Measurements from ENCODE around the gene DYSF.

The DYSF gene

DNA sequence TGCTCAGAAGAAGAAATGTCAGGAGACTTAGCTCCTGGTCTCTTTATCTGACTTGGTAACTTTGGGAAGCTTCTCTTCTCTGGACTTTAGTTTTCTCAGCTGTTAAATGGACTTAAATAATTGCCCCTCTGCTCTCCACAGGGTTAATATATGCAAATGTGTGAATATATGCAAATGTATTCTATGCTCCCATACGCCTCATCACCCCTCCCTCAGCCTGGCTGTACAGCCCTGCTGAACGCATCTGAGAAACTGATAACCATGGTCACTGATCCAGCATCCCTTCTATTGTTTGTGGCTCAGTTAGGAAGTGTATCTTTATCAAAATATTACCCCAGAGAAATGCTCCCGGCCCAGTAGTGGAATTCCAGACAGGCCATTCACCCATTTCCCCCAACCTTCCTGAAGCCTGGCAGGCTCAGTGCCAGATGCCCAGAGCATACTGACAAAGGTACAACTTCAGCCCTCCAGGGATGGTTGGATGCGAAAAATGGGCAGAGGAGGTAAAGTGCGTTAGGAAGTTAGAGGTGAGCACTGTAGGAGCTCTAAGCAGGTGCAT, 103.4 kb downstream of the DYSF start:
- Histone ChIP-seq H3K27ac (ENCODE audit: low read length) (no peak overlapping the region), H3K4me3 (ENCODE audit: low read length) (no peak overlapping the region), H3K27me3 (ENCODE audit: low read depth, low read length) (no peaks in the 10 kb centered on the region), H3K4me1 (ENCODE audit: low read length) (no peaks in the 10 kb centered on the region), H3K9ac (ENCODE audit: low read length) (no peak overlapping the region), H3K9me3 (ENCODE audit: insufficient read depth, low read length) (no peaks in the 10 kb centered on the region), H4K20me1 (ENCODE audit: insufficient read depth, low read length) (no peaks in the 10 kb centered on the region), H2AFZ (ENCODE audit: low read depth, low read length) (no peak overlapping the region), H3K4me2 (ENCODE audit: low read length) (no peak overlapping the region), H3K36me3 (replicated peaks; ENCODE audit: low read depth, low read length) (no peaks in the 10 kb centered on the region), H3K79me2 (ENCODE audit: low read length) (no peaks in the 10 kb centered on the region)
- no peak for TF ChIP-seq EZH2phosphoT487 (IDR thresholded peaks at IDR 0.05; ENCODE audit: low read depth)
- TF ChIP-seq, protein P1, sequence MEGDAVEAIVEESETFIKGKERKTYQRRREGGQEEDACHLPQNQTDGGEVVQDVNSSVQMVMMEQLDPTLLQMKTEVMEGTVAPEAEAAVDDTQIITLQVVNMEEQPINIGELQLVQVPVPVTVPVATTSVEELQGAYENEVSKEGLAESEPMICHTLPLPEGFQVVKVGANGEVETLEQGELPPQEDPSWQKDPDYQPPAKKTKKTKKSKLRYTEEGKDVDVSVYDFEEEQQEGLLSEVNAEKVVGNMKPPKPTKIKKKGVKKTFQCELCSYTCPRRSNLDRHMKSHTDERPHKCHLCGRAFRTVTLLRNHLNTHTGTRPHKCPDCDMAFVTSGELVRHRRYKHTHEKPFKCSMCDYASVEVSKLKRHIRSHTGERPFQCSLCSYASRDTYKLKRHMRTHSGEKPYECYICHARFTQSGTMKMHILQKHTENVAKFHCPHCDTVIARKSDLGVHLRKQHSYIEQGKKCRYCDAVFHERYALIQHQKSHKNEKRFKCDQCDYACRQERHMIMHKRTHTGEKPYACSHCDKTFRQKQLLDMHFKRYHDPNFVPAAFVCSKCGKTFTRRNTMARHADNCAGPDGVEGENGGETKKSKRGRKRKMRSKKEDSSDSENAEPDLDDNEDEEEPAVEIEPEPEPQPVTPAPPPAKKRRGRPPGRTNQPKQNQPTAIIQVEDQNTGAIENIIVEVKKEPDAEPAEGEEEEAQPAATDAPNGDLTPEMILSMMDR (IDR thresholded peaks at IDR 0.05; ENCODE audit: low read depth, low read length) = no peak

DNA sequence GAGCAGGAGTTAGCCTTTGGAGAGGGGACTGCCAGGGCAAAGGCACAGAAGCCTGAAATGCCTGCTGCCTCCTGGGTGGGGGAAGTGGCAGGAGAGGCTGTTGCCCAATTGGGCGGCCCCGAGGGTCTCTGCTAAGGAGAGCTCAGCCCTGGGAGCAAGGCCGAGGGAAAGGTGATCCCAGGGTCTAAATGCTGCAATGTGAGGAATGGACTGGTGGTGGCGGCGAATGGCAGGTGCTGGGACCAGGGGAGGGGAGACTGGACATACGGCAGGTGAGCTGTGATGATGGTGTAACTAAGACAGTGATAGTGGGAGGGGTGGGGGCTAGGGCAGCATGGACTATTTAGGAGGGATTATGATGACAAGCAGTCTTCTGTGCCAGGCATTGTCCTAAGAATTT, 104.0 kb downstream of the DYSF start:
- Histone ChIP-seq H4K20me1 (ENCODE audit: insufficient read depth, low read length) (no peaks in the 10 kb centered on the region), H3K4me3 (ENCODE audit: low read length) (no peak overlapping the region), H2AFZ (ENCODE audit: low read depth, low read length) (no peak overlapping the region), H3K4me1 (ENCODE audit: low read length) (no peaks in the 10 kb centered on the region), H3K9me3 (ENCODE audit: insufficient read depth, low read length) (no peaks in the 10 kb centered on the region), H3K9ac (ENCODE audit: low read length) (no peak overlapping the region), H3K4me2 (ENCODE audit: low read length) (no peak overlapping the region), H3K27me3 (ENCODE audit: low read depth, low read length) (no peaks in the 10 kb centered on the region), H3K27ac (ENCODE audit: low read length) (no peak overlapping the region), H3K79me2 (ENCODE audit: low read length) (no peaks in the 10 kb centered on the region), H3K36me3 (replicated peaks; ENCODE audit: low read depth, low read length) (no peaks in the 10 kb centered on the region)
- TF ChIP-seq, protein P1 (IDR thresholded peaks at IDR 0.05; ENCODE audit: low read depth, low read length) = no peak
- no peak for TF ChIP-seq EZH2phosphoT487 (IDR thresholded peaks at IDR 0.05; ENCODE audit: low read depth)

DNA sequence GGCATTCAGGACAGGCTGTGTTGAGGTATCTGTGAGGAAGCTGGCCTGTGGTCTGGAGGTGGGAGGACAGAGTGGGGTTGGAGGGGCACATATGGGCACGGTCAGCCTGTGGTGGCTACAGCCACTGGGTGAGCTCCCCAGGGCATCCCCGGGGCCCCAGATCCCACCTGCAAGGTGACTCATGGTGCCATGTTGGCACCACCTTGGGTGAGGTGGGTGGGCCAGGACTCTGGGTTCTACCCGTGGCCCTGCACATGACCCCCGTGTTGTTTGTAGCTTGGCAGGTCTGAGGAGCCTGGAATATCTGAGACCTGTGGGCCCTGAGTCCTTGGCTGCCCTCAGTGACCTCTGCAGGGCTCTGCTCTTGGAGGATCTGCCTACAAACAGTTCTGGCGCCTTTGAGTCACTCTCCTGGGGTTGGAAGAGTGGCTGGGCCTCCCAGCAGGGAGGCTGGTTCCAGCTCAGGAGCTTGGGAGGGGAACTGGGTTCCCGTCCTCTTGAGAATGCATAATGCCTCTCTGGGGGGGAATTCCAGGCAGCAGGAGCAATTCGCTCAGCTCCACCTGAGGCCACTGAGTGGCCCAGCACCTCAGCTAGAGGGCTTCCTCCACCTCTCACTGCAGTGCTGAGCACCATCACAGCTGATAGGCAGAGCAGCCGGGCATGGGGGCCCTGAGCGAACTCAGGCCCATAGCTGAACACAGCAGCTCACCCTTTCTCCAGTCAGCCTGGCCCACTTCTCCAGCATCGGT, 105.1 kb downstream of the DYSF start:
- H3K36me3 ChIP-seq (replicated peaks; ENCODE audit: low read depth, low read length) = no peaks in the 10 kb centered on the region
- no peak overlapping the region for H3K4me2 ChIP-seq (ENCODE audit: low read length)
- H3K79me2 ChIP-seq (ENCODE audit: low read length) = no peaks in the 10 kb centered on the region
- no peak overlapping the region for H3K27ac ChIP-seq (ENCODE audit: low read length)
- no peaks in the 10 kb centered on the region for H4K20me1 ChIP-seq (ENCODE audit: insufficient read depth, low read length)
- H2AFZ ChIP-seq (ENCODE audit: low read depth, low read length) = no peak overlapping the region
- H3K9ac ChIP-seq (ENCODE audit: low read length) = no peak overlapping the region
- no peaks in the 10 kb centered on the region for H3K4me1 ChIP-seq (ENCODE audit: low read length)
- no peak overlapping the region for H3K4me3 ChIP-seq (ENCODE audit: low read length)
- H3K27me3 ChIP-seq (ENCODE audit: low read depth, low read length) = no peaks in the 10 kb centered on the region
- TF ChIP-seq, protein P1 (IDR thresholded peaks at IDR 0.05; ENCODE audit: low read depth, low read length) = no peak
- no peak for TF ChIP-seq EZH2phosphoT487 (IDR thresholded peaks at IDR 0.05; ENCODE audit: low read depth)
- H3K9me3 ChIP-seq (ENCODE audit: insufficient read depth, low read length) = no peaks in the 10 kb centered on the region

DNA sequence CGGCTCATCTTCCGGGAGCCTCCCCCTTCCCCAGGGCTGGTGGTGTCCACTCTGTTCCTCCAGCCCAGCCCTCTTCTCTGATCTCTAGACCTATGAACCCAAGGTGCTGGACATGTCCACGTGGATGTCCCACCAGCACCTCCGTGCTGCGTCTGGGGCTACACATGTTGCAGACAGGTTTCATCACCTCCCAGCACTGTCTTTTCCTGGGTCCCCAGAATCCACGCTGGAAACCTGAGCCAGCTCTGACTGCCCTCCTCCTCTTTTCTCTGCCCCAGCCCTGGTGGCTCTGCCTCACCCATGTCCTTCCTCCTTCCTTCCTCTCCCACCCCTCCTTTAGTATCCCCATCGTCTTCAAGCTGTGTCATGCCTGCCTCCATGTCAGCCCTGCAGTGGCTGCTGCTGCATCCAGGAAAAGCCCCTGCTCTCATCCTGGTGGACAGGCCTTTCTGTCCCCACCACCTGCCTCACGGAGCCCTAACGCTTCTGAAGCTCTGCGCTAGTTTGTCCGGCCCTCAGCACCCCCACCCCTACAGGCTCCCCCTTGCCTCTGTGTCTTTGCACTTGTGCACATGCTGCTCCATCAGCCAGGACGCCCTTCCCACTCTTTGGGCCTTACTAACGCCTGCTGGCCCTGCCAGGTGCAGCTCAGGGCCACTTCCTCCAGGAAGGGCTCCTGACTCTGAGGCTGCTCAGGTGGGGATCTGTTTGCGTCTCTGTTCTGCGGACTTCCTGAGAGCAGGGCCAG, 105.9 kb downstream of the DYSF start:
- H3K4me2 ChIP-seq (ENCODE audit: low read length) = no peak overlapping the region
- no peak overlapping the region for H3K9ac ChIP-seq (ENCODE audit: low read length)
- H2AFZ ChIP-seq (ENCODE audit: low read depth, low read length) = no peak overlapping the region
- H3K4me1 ChIP-seq (ENCODE audit: low read length) = no peaks in the 10 kb centered on the region
- no peaks in the 10 kb centered on the region for H3K36me3 ChIP-seq (replicated peaks; ENCODE audit: low read depth, low read length)
- no peak overlapping the region for H3K27ac ChIP-seq (ENCODE audit: low read length)
- H3K4me3 ChIP-seq (ENCODE audit: low read length) = no peak overlapping the region
- H4K20me1 ChIP-seq (ENCODE audit: insufficient read depth, low read length) = no peaks in the 10 kb centered on the region
- no peaks in the 10 kb centered on the region for H3K27me3 ChIP-seq (ENCODE audit: low read depth, low read length)
- H3K79me2 ChIP-seq (ENCODE audit: low read length) = no peaks in the 10 kb centered on the region
- H3K9me3 ChIP-seq (ENCODE audit: insufficient read depth, low read length) = no peaks in the 10 kb centered on the region
- no peak for TF ChIP-seq EZH2phosphoT487 (IDR thresholded peaks at IDR 0.05; ENCODE audit: low read depth)
- TF ChIP-seq, protein P1 (IDR thresholded peaks at IDR 0.05; ENCODE audit: low read depth, low read length) = no peak
